Measurements from ENCODE around the gene WSCD1. TPM values are rescaled to one million over a fixed set of nuclear protein-coding genes. Genes with fewer than 3 reads are reported as not detected.

The WSCD1 gene
- total and polyA plus RNA-seq, 2 donors (not counting 1 experiment from before 2014, with no cell fraction given) = not detected

- Mint-ChIP-seq H3K4me3 (no peak overlapping the region), H3K27ac (no peak overlapping the region), H3K4me1 (no peaks in the 10 kb centered on the region), H3K9me3 (ENCODE audit: insufficient read depth) (no peaks in the 10 kb centered on the region), H3K27me3 (peaks cover 8% of the 10 kb centered on the region)
- ATAC-seq (ENCODE audit: low read depth) (no peak), DNase-seq (no peak)
- no peak overlapping the region for H3K27ac ChIP-seq (ENCODE audit: low read length in 2 of 2)
- no peaks in the 10 kb centered on the region for H4K20me1 ChIP-seq (ENCODE audit: control insufficient read depth, insufficient read depth, low read length, poor library complexity, severe bottlenecking)
- H3K4me2 ChIP-seq (replicated peaks; ENCODE audit: low read depth, low read length, poor library complexity, severe bottlenecking) = no peak overlapping the region
- 92% methylated on average over 12 of the region's 14 CpGs for WGBS (ENCODE audit: insufficient coverage)
- H3K9me3 ChIP-seq (ENCODE audit: control extremely low read depth in 1 of 3, control insufficient read depth in 2 of 3, insufficient read depth in 1 of 3, low read length in 2 of 3) = no peaks in the 10 kb centered on the region
- no peak for TF ChIP-seq EZH2 (IDR thresholded peaks at IDR 0.05; ENCODE audit: borderline replicate concordance, insufficient read depth, low read depth, low read length, poor library complexity, severe bottlenecking)
- TF ChIP-seq, protein P1, sequence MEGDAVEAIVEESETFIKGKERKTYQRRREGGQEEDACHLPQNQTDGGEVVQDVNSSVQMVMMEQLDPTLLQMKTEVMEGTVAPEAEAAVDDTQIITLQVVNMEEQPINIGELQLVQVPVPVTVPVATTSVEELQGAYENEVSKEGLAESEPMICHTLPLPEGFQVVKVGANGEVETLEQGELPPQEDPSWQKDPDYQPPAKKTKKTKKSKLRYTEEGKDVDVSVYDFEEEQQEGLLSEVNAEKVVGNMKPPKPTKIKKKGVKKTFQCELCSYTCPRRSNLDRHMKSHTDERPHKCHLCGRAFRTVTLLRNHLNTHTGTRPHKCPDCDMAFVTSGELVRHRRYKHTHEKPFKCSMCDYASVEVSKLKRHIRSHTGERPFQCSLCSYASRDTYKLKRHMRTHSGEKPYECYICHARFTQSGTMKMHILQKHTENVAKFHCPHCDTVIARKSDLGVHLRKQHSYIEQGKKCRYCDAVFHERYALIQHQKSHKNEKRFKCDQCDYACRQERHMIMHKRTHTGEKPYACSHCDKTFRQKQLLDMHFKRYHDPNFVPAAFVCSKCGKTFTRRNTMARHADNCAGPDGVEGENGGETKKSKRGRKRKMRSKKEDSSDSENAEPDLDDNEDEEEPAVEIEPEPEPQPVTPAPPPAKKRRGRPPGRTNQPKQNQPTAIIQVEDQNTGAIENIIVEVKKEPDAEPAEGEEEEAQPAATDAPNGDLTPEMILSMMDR (IDR thresholded peaks at IDR 0.05) = no peak
- no peaks in the 10 kb centered on the region for H3K4me1 ChIP-seq (ENCODE audit: control insufficient read depth in 2 of 2, insufficient read depth in 2 of 2, low read length in 2 of 2)
- intact Hi-C loops (cut with micrococcal nuclease) = no loop called here
- no peak overlapping the region for H3K4me3 ChIP-seq (ENCODE audit: control extremely low read depth in 1 of 5, extremely low read depth in 1 of 5, insufficient read depth in 1 of 5, low read depth in 2 of 5, low read length in 4 of 5)
- no peak overlapping the region for H2AFZ ChIP-seq (ENCODE audit: insufficient read depth, low read depth, low read length, poor library complexity, severe bottlenecking)
- H3K79me2 ChIP-seq (ENCODE audit: control insufficient read depth, insufficient read depth, low read length) = no peaks in the 10 kb centered on the region
- no peak overlapping the region for H3K9ac ChIP-seq (ENCODE audit: low read length)
- CTCF ChIA-PET = no interaction called here
- H3K27me3 ChIP-seq (replicated peaks in 1 of 4; ENCODE audit: control extremely low read depth in 1 of 4, control insufficient read depth in 3 of 4, insufficient read depth in 4 of 4, low read length in 3 of 4) = no peaks in the 10 kb centered on the region
- POLR2A ChIA-PET = no interaction called here
- no peaks in the 10 kb centered on the region for H3K36me3 ChIP-seq (replicated peaks in 1 of 2; ENCODE audit: control extremely low read depth in 1 of 2, control insufficient read depth in 1 of 2, extremely low read depth in 1 of 2, insufficient read depth in 2 of 2, low read length in 1 of 2)
These were observed 22.2 kb downstream of the WSCD1 start for GRCh38 chr17:6092182-6092902.

DNA sequence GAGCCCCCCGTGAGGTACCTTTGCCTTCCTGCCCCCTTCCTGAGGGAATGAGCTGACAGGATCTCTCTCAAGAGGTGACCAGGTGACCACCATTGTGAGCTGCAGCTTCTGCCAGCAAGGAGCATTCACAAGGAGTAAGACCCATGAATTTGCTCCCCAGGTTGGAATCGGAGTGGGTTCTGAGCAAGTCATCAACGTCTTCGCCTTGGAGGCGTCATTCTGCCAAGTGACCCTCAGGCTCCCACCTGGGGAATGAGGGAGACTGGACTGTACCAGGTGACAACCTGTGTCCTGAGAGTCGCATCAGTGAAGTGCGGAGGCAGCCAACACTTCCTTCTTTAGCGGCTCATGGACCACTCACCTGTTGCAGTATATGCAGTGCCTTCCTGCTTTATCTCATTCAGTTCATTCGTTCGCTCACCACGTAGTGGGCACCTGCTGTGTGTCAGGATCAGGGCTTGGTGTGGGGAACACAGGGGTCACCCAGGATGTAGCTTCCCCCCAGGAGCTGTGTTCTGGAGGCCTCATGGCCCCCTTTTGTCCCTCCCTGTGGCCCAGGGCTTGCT, 22.8 kb downstream of the WSCD1 start:
- DNase-seq (no peak), ATAC-seq (ENCODE audit: low read depth) (no peak)
- no peak overlapping the region for H2AFZ ChIP-seq (ENCODE audit: insufficient read depth, low read depth, low read length, poor library complexity, severe bottlenecking)
- TF ChIP-seq EZH2 (IDR thresholded peaks at IDR 0.05; ENCODE audit: borderline replicate concordance, insufficient read depth, low read depth, low read length, poor library complexity, severe bottlenecking) = no peak
- TF ChIP-seq, protein P1 (IDR thresholded peaks at IDR 0.05) = no peak
- no peak overlapping the region for H3K4me2 ChIP-seq (replicated peaks; ENCODE audit: low read depth, low read length, poor library complexity, severe bottlenecking)
- intact Hi-C loops (cut with micrococcal nuclease) = no loop called here
- Mint-ChIP-seq H3K27ac (no peak overlapping the region), H3K9me3 (ENCODE audit: insufficient read depth) (no peaks in the 10 kb centered on the region), H3K4me1 (no peaks in the 10 kb centered on the region), H3K4me3 (no peak overlapping the region), H3K27me3 (peaks cover 8% of the 10 kb centered on the region)
- H3K4me1 ChIP-seq (ENCODE audit: control insufficient read depth in 2 of 2, insufficient read depth in 2 of 2, low read length in 2 of 2) = no peaks in the 10 kb centered on the region
- no peak overlapping the region for H3K27ac ChIP-seq (ENCODE audit: low read length in 2 of 2)
- H4K20me1 ChIP-seq (ENCODE audit: control insufficient read depth, insufficient read depth, low read length, poor library complexity, severe bottlenecking) = no peaks in the 10 kb centered on the region
- no peaks in the 10 kb centered on the region for H3K36me3 ChIP-seq (replicated peaks in 1 of 2; ENCODE audit: control extremely low read depth in 1 of 2, control insufficient read depth in 1 of 2, extremely low read depth in 1 of 2, insufficient read depth in 2 of 2, low read length in 1 of 2)
- H3K4me3 ChIP-seq (ENCODE audit: control extremely low read depth in 1 of 5, extremely low read depth in 1 of 5, insufficient read depth in 1 of 5, low read depth in 2 of 5, low read length in 4 of 5) = no peak overlapping the region
- H3K27me3 ChIP-seq (replicated peaks in 1 of 4; ENCODE audit: control extremely low read depth in 1 of 4, control insufficient read depth in 3 of 4, insufficient read depth in 4 of 4, low read length in 3 of 4) = no peaks in the 10 kb centered on the region
- H3K9me3 ChIP-seq (ENCODE audit: control extremely low read depth in 1 of 3, control insufficient read depth in 2 of 3, insufficient read depth in 1 of 3, low read length in 2 of 3) = no peaks in the 10 kb centered on the region
- ChIA-PET POLR2A (no interaction called here), CTCF (no interaction called here)
- no peaks in the 10 kb centered on the region for H3K79me2 ChIP-seq (ENCODE audit: control insufficient read depth, insufficient read depth, low read length)
- 93% methylated on average over 11 of the region's 11 CpGs for WGBS (ENCODE audit: insufficient coverage)
- no peak overlapping the region for H3K9ac ChIP-seq (ENCODE audit: low read length)
